ENCODE data around the gene SPATA2.

GRCh38 chr20:49892260-49892659 lies 23.1 kb downstream of the SPATA2 start:
- TF ChIP-seq SIN3A (IDR thresholded peaks at IDR 0.05; ENCODE audit: borderline replicate concordance, insufficient read depth, low read length) = no peak
- TF ChIP-seq POLR2AphosphoS5 (IDR thresholded peaks at IDR 0.05; ENCODE audit: low read depth, low read length) = no peak
